ENCODE results near the gene FBXO17. TPM values are rescaled to one million over a fixed set of nuclear protein-coding genes. Genes with fewer than 3 reads are reported as not detected.

Gene FBXO17
- total RNA-seq, 1 donor, result 22.9 TPM

GRCh38 chr19:38920602-38921419 lies 54.7 kb downstream of the FBXO17 start:
- no peak for DNase-seq (ENCODE audit: low read depth)
- TF ChIP-seq CTCF (IDR thresholded peaks at IDR 0.05; ENCODE audit: insufficient read depth, low read length), result no peak
- H3K4me3 ChIP-seq (ENCODE audit: low read depth, low read length), result no peak overlapping the region

GRCh38 chr19:38919837-38920601 lies 55.5 kb downstream of the FBXO17 start:
- H3K4me3 ChIP-seq (ENCODE audit: low read depth, low read length), result no peak overlapping the region
- no peak for TF ChIP-seq CTCF (IDR thresholded peaks at IDR 0.05; ENCODE audit: insufficient read depth, low read length)
- no peak for DNase-seq (ENCODE audit: low read depth)

- no peak for TF ChIP-seq CTCF (IDR thresholded peaks at IDR 0.05; ENCODE audit: insufficient read depth, low read length)
- H3K4me3 ChIP-seq (ENCODE audit: low read depth, low read length), result no peak overlapping the region
- no peak for DNase-seq (ENCODE audit: low read depth)
These were observed 57.0 kb downstream of the FBXO17 start for GRCh38 chr19:38918526-38918925.

GRCh38 chr19:38917921-38918491 lies 57.5 kb downstream of the FBXO17 start:
- TF ChIP-seq CTCF (IDR thresholded peaks at IDR 0.05; ENCODE audit: insufficient read depth, low read length), result no peak
- DNase-seq (ENCODE audit: low read depth), result no peak

GRCh38 chr19:38917516-38917915 lies 58.0 kb downstream of the FBXO17 start:
- DNase-seq (ENCODE audit: low read depth), result no peak
- H3K4me3 ChIP-seq (ENCODE audit: low read depth, low read length), result no peak overlapping the region
- TF ChIP-seq CTCF (IDR thresholded peaks at IDR 0.05; ENCODE audit: insufficient read depth, low read length), result no peak

More at GRCh38 chr19:38917921-38918491, 57.5 kb downstream of the FBXO17 start:
- no peak overlapping the region for H3K4me3 ChIP-seq (ENCODE audit: low read depth, low read length)

GRCh38 chr19:38915329-38916321 lies 59.9 kb downstream of the FBXO17 start:
- TF ChIP-seq CTCF (IDR thresholded peaks at IDR 0.05; ENCODE audit: insufficient read depth, low read length), result no peak
- no peak overlapping the region for H3K4me3 ChIP-seq (ENCODE audit: low read depth, low read length)
- DNase-seq (ENCODE audit: low read depth), result no peak
